NB4 (cell line): Measurements from ENCODE around the gene PTN.

Experiments
- MYC ChIP-seq: IDR thresholded peaks from 2 replicates; pipeline ENCODE4 v1.6.1; 2011; ENCODE audit warnings: low read depth, low read length
- POLR2A ChIP-seq: IDR thresholded peaks from 2 replicates; pipeline ENCODE4 v1.6.1; 2011; ENCODE audit warnings: mild to moderate bottlenecking; ENCODE audit not compliant: insufficient read length; ENCODE audit errors: extremely low read depth
- TF ChIP-seq, protein P1 (sequence below): IDR thresholded peaks from one replicate; pipeline ENCODE4 v1.5.1; 2012; ENCODE audit warnings: low read depth, low read length
- TF ChIP-seq, protein P2 (sequence below): IDR thresholded peaks from 2 replicates; pipeline ENCODE4 v1.6.1; 2011; ENCODE audit warnings: low read depth, low read length

DNA sequence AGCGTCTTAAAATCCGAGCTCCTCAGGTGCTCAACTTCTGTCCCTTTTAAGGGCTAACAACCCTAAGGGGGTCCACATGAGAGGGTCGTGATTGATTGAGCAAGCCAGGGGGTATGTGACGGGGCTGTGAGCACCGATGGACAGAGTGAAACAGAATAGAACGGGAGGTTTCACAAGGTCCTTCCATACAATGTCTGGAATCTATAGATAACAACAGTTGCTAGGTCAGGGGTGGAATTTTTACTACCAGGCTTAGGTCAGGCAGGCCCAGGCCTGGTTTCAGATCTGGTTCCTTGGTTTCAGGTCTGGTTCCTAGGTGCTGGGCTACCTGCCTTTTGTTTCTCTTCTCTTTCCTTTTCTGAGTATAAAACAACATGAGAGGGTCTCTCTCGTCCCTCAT lies 80.9 kb downstream of the PTN start:
- TF ChIP-seq POLR2A (no peak), MYC (no peak)
- TF ChIP-seq, protein P1, sequence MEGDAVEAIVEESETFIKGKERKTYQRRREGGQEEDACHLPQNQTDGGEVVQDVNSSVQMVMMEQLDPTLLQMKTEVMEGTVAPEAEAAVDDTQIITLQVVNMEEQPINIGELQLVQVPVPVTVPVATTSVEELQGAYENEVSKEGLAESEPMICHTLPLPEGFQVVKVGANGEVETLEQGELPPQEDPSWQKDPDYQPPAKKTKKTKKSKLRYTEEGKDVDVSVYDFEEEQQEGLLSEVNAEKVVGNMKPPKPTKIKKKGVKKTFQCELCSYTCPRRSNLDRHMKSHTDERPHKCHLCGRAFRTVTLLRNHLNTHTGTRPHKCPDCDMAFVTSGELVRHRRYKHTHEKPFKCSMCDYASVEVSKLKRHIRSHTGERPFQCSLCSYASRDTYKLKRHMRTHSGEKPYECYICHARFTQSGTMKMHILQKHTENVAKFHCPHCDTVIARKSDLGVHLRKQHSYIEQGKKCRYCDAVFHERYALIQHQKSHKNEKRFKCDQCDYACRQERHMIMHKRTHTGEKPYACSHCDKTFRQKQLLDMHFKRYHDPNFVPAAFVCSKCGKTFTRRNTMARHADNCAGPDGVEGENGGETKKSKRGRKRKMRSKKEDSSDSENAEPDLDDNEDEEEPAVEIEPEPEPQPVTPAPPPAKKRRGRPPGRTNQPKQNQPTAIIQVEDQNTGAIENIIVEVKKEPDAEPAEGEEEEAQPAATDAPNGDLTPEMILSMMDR, result no peak
- TF ChIP-seq, protein P2, sequence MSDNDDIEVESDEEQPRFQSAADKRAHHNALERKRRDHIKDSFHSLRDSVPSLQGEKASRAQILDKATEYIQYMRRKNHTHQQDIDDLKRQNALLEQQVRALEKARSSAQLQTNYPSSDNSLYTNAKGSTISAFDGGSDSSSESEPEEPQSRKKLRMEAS, result no peak
